HEK293T (cell line): ENCODE data around the gene MYOG.

ENCODE experiments used
- ELF4 ChIP-seq: fragments of 450-650 bp; IDR thresholded peaks from 2 replicates; pipeline ENCODE4 v1.6.1; 2017; ENCODE audit warnings: antibody characterized with exemption
- FOXA1 ChIP-seq: fragments of 450-650 bp; IDR thresholded peaks from 2 replicates; pipeline ENCODE4 v1.6.1; 2016; ENCODE audit warnings: mild to moderate bottlenecking
- FOXM1 ChIP-seq: fragments of 450-650 bp; IDR thresholded peaks from 2 replicates; pipeline ENCODE4 v1.6.1; 2017; ENCODE audit warnings: mild to moderate bottlenecking, borderline replicate concordance
- HDGF ChIP-seq: fragments of 450-650 bp; IDR thresholded peaks from 2 replicates; pipeline ENCODE4 v1.6.1; 2017; ENCODE audit warnings: antibody characterized with exemption, borderline replicate concordance
- NFRKB ChIP-seq: fragments of 450-650 bp; IDR thresholded peaks from 2 replicates; pipeline ENCODE4 v1.6.1; 2016; ENCODE audit warnings: mild to moderate bottlenecking, moderate library complexity
- SP1 ChIP-seq: fragments of 450-650 bp; IDR thresholded peaks from 2 replicates; pipeline ENCODE4 v1.6.1; 2017
- SUZ12 ChIP-seq: fragments of 450-650 bp; IDR thresholded peaks from 2 replicates; pipeline ENCODE4 v1.6.1; 2016; ENCODE audit warnings: mild to moderate bottlenecking

GRCh38 chr1:203101813-203102634, 16.2 kb upstream of the MYOG start:
- no peak for TF ChIP-seq HDGF
- TF ChIP-seq NFRKB: no peak
- no peak for TF ChIP-seq FOXA1
- no peak for TF ChIP-seq FOXM1
- no peak for TF ChIP-seq SP1
- TF ChIP-seq ELF4: no peak
- no peak for TF ChIP-seq SUZ12
